ENCODE results near the gene ADORA2A.

Gene ADORA2A

GRCh38 chr22:24444729-24445466 lies 17.5 kb downstream of the ADORA2A start:
- no peak overlapping the region for H3K27ac ChIP-seq (ENCODE audit: low read depth, low read length)
- H3K9me3 ChIP-seq (ENCODE audit: insufficient read depth, low read depth, low read length), result no peaks in the 10 kb centered on the region
- no peak overlapping the region for H3K4me3 ChIP-seq (ENCODE audit: low read length)
- WGBS, result 66% methylated on average over 12 of the region's 12 CpGs
- H3K4me1 ChIP-seq (ENCODE audit: insufficient read depth, low read length), result peaks cover 13% of the 10 kb centered on the region; the same call in 1 of the 2 replicates
- no peaks in the 10 kb centered on the region for H3K36me3 ChIP-seq (ENCODE audit: insufficient read depth, low read length)
- H3K27me3 ChIP-seq (ENCODE audit: insufficient read depth, low read length), result no peaks in the 10 kb centered on the region
- H3K9ac ChIP-seq (ENCODE audit: low read depth, low read length), result no peak overlapping the region

- no peaks in the 10 kb centered on the region for H3K9me3 ChIP-seq (ENCODE audit: insufficient read depth, low read depth, low read length)
- peaks cover 18% of the 10 kb centered on the region for H3K4me1 ChIP-seq (ENCODE audit: insufficient read depth, low read length)
- no peak overlapping the region for H3K27ac ChIP-seq (ENCODE audit: low read depth, low read length)
- no peak overlapping the region for H3K9ac ChIP-seq (ENCODE audit: low read depth, low read length)
- WGBS, result 56% methylated on average over 11 of the region's 11 CpGs
- no peaks in the 10 kb centered on the region for H3K36me3 ChIP-seq (ENCODE audit: insufficient read depth, low read length)
- H3K4me3 ChIP-seq (ENCODE audit: low read length), result no peak overlapping the region
- no peaks in the 10 kb centered on the region for H3K27me3 ChIP-seq (ENCODE audit: insufficient read depth, low read length)
These were observed 18.3 kb downstream of the ADORA2A start for GRCh38 chr22:24445481-24446259.

- H3K27me3 ChIP-seq (ENCODE audit: insufficient read depth, low read length), result no peaks in the 10 kb centered on the region
- no peak overlapping the region for H3K9ac ChIP-seq (ENCODE audit: low read depth, low read length)
- peaks cover 23% of the 10 kb centered on the region for H3K4me1 ChIP-seq (ENCODE audit: insufficient read depth, low read length)
- H3K27ac ChIP-seq (ENCODE audit: low read depth, low read length), result no peak overlapping the region
- 73% methylated on average over 3 of the region's 3 CpGs for WGBS
- no peaks in the 10 kb centered on the region for H3K9me3 ChIP-seq (ENCODE audit: insufficient read depth, low read depth, low read length)
- H3K36me3 ChIP-seq (ENCODE audit: insufficient read depth, low read length), result no peaks in the 10 kb centered on the region
- no peak overlapping the region for H3K4me3 ChIP-seq (ENCODE audit: low read length)
These were observed 18.8 kb downstream of the ADORA2A start for GRCh38 chr22:24446260-24446611.

- H3K36me3 ChIP-seq (ENCODE audit: insufficient read depth, low read length), result no peaks in the 10 kb centered on the region
- no peaks in the 10 kb centered on the region for H3K27me3 ChIP-seq (ENCODE audit: insufficient read depth, low read length)
- H3K4me1 ChIP-seq (ENCODE audit: insufficient read depth, low read length), result peaks cover 19% of the 10 kb centered on the region
- WGBS, result 73% methylated on average over 1 of the region's 1 CpG
- no peak overlapping the region for H3K4me3 ChIP-seq (ENCODE audit: low read length)
- H3K27ac ChIP-seq (ENCODE audit: low read depth, low read length), result no peak overlapping the region
- H3K9ac ChIP-seq (ENCODE audit: low read depth, low read length), result no peak overlapping the region
- no peaks in the 10 kb centered on the region for H3K9me3 ChIP-seq (ENCODE audit: insufficient read depth, low read depth, low read length)
These were observed 23.2 kb downstream of the ADORA2A start for GRCh38 chr22:24450610-24451009.

GRCh38 chr22:24451162-24451561 lies 23.8 kb downstream of the ADORA2A start:
- Histone ChIP-seq H3K9ac (ENCODE audit: low read depth, low read length) (no peak overlapping the region), H3K36me3 (ENCODE audit: insufficient read depth, low read length) (no peaks in the 10 kb centered on the region), H3K27me3 (ENCODE audit: insufficient read depth, low read length) (no peaks in the 10 kb centered on the region), H3K4me1 (ENCODE audit: insufficient read depth, low read length) (peaks cover 13% of the 10 kb centered on the region), H3K27ac (ENCODE audit: low read depth, low read length) (no peak overlapping the region), H3K4me3 (ENCODE audit: low read length) (no peak overlapping the region), H3K9me3 (ENCODE audit: insufficient read depth, low read depth, low read length) (no peaks in the 10 kb centered on the region)

- H3K36me3 ChIP-seq (ENCODE audit: insufficient read depth, low read length), result no peaks in the 10 kb centered on the region
- H3K9ac ChIP-seq (ENCODE audit: low read depth, low read length), result no peak overlapping the region
- no peak overlapping the region for H3K4me3 ChIP-seq (ENCODE audit: low read length)
- 83% methylated on average over 1 of the region's 1 CpG for WGBS
- no peaks in the 10 kb centered on the region for H3K9me3 ChIP-seq (ENCODE audit: insufficient read depth, low read depth, low read length)
- peaks cover 12% of the 10 kb centered on the region for H3K4me1 ChIP-seq (ENCODE audit: insufficient read depth, low read length)
- H3K27me3 ChIP-seq (ENCODE audit: insufficient read depth, low read length), result no peaks in the 10 kb centered on the region
- H3K27ac ChIP-seq (ENCODE audit: low read depth, low read length), result no peak overlapping the region
These were observed 26.5 kb downstream of the ADORA2A start for GRCh38 chr22:24453853-24454252.

- peaks cover 12% of the 10 kb centered on the region for H3K4me1 ChIP-seq (ENCODE audit: insufficient read depth, low read length)
- H3K9me3 ChIP-seq (ENCODE audit: insufficient read depth, low read depth, low read length), result no peaks in the 10 kb centered on the region
- H3K9ac ChIP-seq (ENCODE audit: low read depth, low read length), result no peak overlapping the region
- no peaks in the 10 kb centered on the region for H3K36me3 ChIP-seq (ENCODE audit: insufficient read depth, low read length)
- no peak overlapping the region for H3K27ac ChIP-seq (ENCODE audit: low read depth, low read length)
- no peak overlapping the region for H3K4me3 ChIP-seq (ENCODE audit: low read length)
- no peaks in the 10 kb centered on the region for H3K27me3 ChIP-seq (ENCODE audit: insufficient read depth, low read length)
- WGBS, result 80% methylated on average over 4 of the region's 4 CpGs
These were observed 27.6 kb downstream of the ADORA2A start for GRCh38 chr22:24455039-24455438.

GRCh38 chr22:24455751-24456426 lies 28.5 kb downstream of the ADORA2A start:
- Histone ChIP-seq H3K27me3 (ENCODE audit: insufficient read depth, low read length) (no peaks in the 10 kb centered on the region), H3K36me3 (ENCODE audit: insufficient read depth, low read length) (no peaks in the 10 kb centered on the region), H3K4me3 (ENCODE audit: low read length) (no peak overlapping the region), H3K4me1 (ENCODE audit: insufficient read depth, low read length) (peaks cover 8% of the 10 kb centered on the region; the same call in 1 of the 2 replicates), H3K9ac (ENCODE audit: low read depth, low read length) (no peak overlapping the region), H3K27ac (ENCODE audit: low read depth, low read length) (no peak overlapping the region), H3K9me3 (ENCODE audit: insufficient read depth, low read depth, low read length) (no peaks in the 10 kb centered on the region)
- 83% methylated on average over 9 of the region's 9 CpGs for WGBS

GRCh38 chr22:24457894-24458420 lies 30.6 kb downstream of the ADORA2A start:
- no peaks in the 10 kb centered on the region for H3K36me3 ChIP-seq (ENCODE audit: insufficient read depth, low read length)
- no peak overlapping the region for H3K9ac ChIP-seq (ENCODE audit: low read depth, low read length)
- H3K27ac ChIP-seq (ENCODE audit: low read depth, low read length), result no peak overlapping the region
- H3K4me1 ChIP-seq (ENCODE audit: insufficient read depth, low read length), result 0 out of 2 replicates have a peak, but pooled peaks cover 3% of the 10 kb centered on the region
- no peaks in the 10 kb centered on the region for H3K9me3 ChIP-seq (ENCODE audit: insufficient read depth, low read depth, low read length)
- WGBS, result 97% methylated on average over 3 of the region's 3 CpGs
- H3K27me3 ChIP-seq (ENCODE audit: insufficient read depth, low read length), result no peaks in the 10 kb centered on the region
- no peak overlapping the region for H3K4me3 ChIP-seq (ENCODE audit: low read length)

- 94% methylated on average over 1 of the region's 1 CpG for WGBS
- no peak overlapping the region for H3K9ac ChIP-seq (ENCODE audit: low read depth, low read length)
These were observed 32.5 kb downstream of the ADORA2A start for GRCh38 chr22:24459911-24460310.

More at GRCh38 chr22:24459911-24460310, 32.5 kb downstream of the ADORA2A start:
- H3K4me1 ChIP-seq (ENCODE audit: insufficient read depth, low read length), result 0 out of 2 replicates have a peak, but pooled peaks cover 3% of the 10 kb centered on the region
- no peak overlapping the region for H3K4me3 ChIP-seq (ENCODE audit: low read length)
- no peaks in the 10 kb centered on the region for H3K9me3 ChIP-seq (ENCODE audit: insufficient read depth, low read depth, low read length)
- H3K27ac ChIP-seq (ENCODE audit: low read depth, low read length), result no peak overlapping the region
- no peaks in the 10 kb centered on the region for H3K36me3 ChIP-seq (ENCODE audit: insufficient read depth, low read length)
- H3K27me3 ChIP-seq (ENCODE audit: insufficient read depth, low read length), result no peaks in the 10 kb centered on the region
